Astrocyte of the spinal cord (primary cell): ENCODE measurements around the gene DNAJA3.

Source experiments
- DNase-seq: peaks from one replicate; pipeline ENCODE4 v3.0.0; 2011; ENCODE audit warnings: low read depth, low spot score
- H3K4me3 ChIP-seq: 2 replicates; pipeline ENCODE4 v1.5.1; 2011; ENCODE audit warnings: low read depth, mild to moderate bottlenecking, low read length, moderate library complexity
- CTCF ChIP-seq: IDR thresholded peaks from 2 replicates; pipeline ENCODE4 v1.5.1; 2012; ENCODE audit warnings: low read depth, mild to moderate bottlenecking, low read length, inconsistent platforms
- in situ Hi-C: cut with HindIII; loops from 2 replicates; pipeline ENCODE4 v1.10.0; 2017; ENCODE audit warnings: low sequenced_read_pairs

The DNAJA3 gene

GRCh38 chr16:4388271-4389021 is 37.2 kb upstream of the DNAJA3 start:
- no peak for TF ChIP-seq CTCF
- in situ Hi-C loops, result no loop called here
- no peak for DNase-seq
- H3K4me3 ChIP-seq, result no peak overlapping the region

- no peak for TF ChIP-seq CTCF
- in situ Hi-C loops, result no loop called here
- no peak overlapping the region for H3K4me3 ChIP-seq
- DNase-seq, result no peak
These were observed 36.4 kb upstream of the DNAJA3 start for GRCh38 chr16:4389051-4389955.

GRCh38 chr16:4390266-4391260 is 35.1 kb upstream of the DNAJA3 start:
- H3K4me3 ChIP-seq, result no peak overlapping the region
- peak; percentile 35 for TF ChIP-seq CTCF
- in situ Hi-C loops, result no loop called here
- no peak for DNase-seq

- in situ Hi-C loops, result no loop called here
- no peak overlapping the region for H3K4me3 ChIP-seq
- no peak for TF ChIP-seq CTCF
- no peak for DNase-seq
These were observed 33.9 kb upstream of the DNAJA3 start for GRCh38 chr16:4391631-4392381.

- DNase-seq, result peak; percentile 63
- TF ChIP-seq CTCF, result no peak
- in situ Hi-C loops, result no loop called here
- no peak overlapping the region for H3K4me3 ChIP-seq
These were observed 33.1 kb upstream of the DNAJA3 start for GRCh38 chr16:4392382-4393239.
